ENCODE data around the gene SLC7A10.
"Not testable (repeated sequence)": the region's sequence is repeated elsewhere in the genome, so short reads cannot be mapped to it uniquely, and the experiment has no call there.

The SLC7A10 gene

DNA sequence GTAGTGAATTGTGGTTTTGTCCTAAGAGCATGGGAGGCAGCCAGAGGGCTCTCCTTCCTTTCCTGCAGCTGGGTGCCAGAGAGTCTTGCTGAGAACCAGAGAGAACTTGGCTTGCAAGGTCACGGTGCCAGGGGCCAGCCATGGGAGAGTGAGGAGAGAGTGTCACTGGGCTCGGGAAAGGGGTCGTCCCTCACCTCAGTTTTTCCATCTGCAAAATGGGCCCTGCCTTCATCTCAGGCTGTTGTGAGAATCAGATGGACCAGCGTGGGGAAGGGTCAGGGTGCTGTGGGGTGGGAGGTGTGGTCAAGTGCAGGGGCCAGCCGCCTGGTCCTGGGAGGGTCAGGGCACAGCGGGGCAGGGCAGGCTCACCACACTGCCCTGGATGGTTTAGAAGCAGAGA lies 24.2 kb downstream of the SLC7A10 start:
- DNase-seq: no peak

- no peak for DNase-seq
Observed at GRCh38 chr19:33199441-33200265, 26.0 kb downstream of the SLC7A10 start.

- no peak for DNase-seq
Observed at GRCh38 chr19:33198169-33198568, 27.5 kb downstream of the SLC7A10 start.

DNA sequence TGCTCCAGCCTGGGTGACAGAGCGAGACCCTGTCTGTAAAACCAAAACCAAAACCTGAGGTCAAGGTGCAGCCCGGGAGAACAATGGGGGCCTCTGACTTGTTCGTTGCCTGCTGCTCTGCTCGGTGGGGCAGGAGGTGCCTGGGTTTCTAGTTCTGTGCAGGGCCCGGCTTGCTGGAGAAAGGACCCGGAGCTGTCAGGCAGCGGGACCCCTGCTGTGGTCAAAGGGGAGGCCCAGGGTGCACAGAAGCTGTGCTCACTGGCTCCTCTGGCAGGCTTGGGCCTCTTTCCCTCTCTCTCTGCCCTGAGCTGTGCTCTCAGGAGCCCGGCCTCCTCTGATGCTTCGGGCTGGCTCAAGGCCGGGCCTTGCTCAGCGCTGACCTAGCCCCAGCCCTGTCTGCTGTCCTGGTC lies 28.1 kb downstream of the SLC7A10 start:
- no peak for DNase-seq

GRCh38 chr19:33196446-33197193 lies 29.0 kb downstream of the SLC7A10 start:
- DNase-seq: no peak

GRCh38 chr19:33195645-33196347 lies 29.9 kb downstream of the SLC7A10 start:
- DNase-seq: no peak

DNA sequence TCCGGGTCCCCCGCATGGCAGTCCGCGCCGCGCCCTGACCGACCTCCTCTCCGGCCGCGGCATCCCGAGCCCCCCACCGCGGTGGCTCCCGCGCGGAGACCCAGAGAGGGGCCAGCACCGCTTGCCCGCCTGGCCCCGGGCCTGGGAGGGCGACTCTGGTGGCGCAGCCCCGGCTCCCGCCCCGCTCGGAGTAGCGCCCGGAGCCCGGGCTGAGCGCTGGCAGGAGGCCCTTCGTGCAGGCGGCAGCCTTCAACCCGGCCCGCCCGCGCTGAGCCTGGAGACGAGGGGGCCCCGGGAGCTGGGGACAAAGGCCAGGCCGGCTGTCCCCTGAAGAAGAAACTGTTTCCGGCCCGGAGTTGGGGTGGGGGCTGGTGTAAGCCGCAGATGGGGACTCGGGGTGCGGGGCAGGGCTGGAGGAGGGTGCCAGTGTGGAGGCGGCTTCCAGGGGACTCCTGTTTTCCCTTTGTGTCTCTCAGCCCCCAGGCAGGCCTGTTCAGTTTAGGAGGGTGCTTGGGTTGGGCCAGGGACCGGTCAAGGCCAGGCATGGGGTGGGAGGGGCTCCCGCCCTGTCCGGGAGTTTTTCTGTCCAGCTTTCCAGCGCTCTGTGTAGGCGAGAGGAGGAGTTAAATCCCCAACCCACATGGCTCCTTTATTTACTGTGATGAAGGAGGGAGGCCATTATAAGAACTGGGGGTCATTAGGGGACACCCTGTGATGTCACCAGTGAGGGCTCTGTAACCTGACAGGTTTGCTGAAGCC lies 30.6 kb downstream of the SLC7A10 start:
- DNase-seq: no peak

DNA sequence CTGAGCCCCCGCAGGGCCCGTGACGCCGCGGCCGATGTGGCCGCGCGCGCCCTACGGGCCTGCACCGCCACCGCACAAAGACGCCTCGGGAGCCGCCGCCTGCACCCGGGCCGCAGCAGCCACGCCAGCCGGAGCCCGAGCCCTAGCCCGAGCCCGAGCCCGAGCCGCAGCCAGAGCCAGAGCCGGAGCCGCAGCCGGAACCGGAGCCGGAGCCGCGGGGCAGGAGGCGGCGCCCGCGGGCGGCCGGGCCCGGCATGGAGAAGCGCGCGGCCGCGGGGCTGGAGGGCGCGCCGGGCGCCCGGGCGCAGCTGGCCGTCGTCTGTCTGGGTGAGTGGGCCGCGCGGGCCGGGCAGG lies 31.1 kb downstream of the SLC7A10 start:
- no peak for DNase-seq

DNA sequence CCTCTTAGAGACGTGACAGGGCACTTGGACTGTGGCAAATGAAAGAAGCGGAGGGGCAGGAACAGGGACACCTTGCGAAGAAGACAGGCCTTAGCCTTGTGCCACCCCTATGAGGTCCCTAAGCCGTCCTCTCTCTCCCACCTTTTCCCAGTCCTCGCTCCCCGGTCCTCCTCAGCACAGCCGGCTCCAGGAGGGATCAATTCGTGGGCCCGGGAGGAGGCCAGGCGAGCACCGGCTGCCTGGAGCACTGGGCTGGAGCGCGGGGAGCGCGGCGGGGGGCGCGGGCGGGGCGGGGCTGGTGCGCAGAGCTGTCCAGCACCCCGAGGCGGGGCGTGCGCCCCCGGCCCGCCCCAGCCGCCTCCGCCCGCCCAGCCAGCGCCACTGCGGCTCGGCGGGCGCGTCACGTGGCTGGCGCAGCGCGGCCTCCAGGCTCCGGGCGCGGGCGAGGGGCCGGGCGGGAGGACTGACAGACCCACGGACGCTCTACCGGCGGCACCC lies 31.7 kb downstream of the SLC7A10 start, which contains the start of gene LRP3:
Gene LRP3, plus strand, starts transcription at position 466 of the 498 bp plus-strand sequence. CDS start 456 bp downstream, outside the sequence.
- no peak for DNase-seq

- DNase-seq: no peak
Observed at GRCh38 chr19:33193269-33193864, 32.3 kb downstream of the SLC7A10 start.

DNA sequence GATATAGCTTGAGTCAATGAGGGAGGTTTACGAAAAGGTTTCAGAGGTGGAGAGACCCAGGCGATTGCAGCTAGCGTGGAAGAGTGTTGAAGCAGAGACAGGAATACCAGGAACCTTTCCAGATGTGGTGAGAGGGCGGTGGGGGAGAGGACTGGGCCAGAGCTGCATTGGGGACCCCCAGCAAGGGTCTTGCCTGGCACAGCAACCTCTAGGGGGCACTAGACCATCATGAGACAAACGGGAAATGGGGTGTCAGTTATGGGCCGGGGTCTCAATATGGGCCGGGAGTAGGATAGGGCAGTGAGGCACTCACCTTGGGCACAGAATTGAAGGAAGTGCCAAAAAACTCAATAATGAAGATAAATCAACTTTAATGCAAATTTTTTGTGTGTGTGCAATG lies 33.6 kb downstream of the SLC7A10 start:
- DNase-seq: no peak

GRCh38 chr19:33191501-33191900 lies 34.1 kb downstream of the SLC7A10 start:
- no peak for DNase-seq

DNA sequence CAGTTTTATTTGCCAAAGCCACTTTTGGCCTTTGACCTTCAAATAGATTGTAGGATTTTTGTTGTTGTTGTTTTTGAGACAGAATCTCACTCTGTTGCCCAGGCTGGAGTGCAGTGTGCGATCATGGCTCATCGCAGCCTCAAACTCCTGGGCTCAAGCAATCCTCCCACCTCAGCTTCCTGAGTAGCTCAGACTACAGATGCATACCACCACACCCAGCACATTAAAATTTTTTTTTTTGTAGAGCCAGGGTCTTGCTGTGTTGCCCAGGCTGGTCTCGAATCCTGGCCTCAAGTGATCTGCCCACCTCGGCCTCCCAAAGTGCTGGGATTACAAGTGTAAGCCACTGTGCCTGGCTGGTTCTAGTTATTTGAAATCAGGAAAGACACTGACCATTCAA lies 34.6 kb downstream of the SLC7A10 start:
- not testable (repeated sequence) for DNase-seq

DNA sequence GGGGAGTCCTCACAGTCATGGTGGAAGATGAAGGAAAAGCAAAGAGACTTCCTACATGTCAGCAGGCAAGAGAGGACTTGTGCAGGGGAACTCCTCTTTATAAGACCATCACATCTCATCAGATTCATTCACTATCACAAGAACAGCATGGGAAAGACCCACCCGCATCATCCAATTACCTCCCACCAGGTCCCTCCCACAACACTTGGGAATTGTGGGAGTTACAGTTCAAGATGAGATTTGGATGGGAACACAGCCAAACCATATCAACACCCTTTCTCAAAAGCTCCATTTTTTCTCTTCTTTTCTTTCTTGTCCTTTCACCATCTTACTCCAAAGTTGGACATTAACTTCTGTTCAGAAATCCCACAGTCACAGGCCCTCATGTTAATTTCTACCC lies 36.2 kb downstream of the SLC7A10 start:
- no peak for DNase-seq

GRCh38 chr19:33187183-33187540 lies 38.5 kb downstream of the SLC7A10 start:
- no peak for DNase-seq

- no peak for DNase-seq
Observed at GRCh38 chr19:33186431-33187182, 39.0 kb downstream of the SLC7A10 start.

- DNase-seq: peak; percentile 84 to 86
Observed at GRCh38 chr19:33177417-33177979, 48.2 kb downstream of the SLC7A10 start.

DNA sequence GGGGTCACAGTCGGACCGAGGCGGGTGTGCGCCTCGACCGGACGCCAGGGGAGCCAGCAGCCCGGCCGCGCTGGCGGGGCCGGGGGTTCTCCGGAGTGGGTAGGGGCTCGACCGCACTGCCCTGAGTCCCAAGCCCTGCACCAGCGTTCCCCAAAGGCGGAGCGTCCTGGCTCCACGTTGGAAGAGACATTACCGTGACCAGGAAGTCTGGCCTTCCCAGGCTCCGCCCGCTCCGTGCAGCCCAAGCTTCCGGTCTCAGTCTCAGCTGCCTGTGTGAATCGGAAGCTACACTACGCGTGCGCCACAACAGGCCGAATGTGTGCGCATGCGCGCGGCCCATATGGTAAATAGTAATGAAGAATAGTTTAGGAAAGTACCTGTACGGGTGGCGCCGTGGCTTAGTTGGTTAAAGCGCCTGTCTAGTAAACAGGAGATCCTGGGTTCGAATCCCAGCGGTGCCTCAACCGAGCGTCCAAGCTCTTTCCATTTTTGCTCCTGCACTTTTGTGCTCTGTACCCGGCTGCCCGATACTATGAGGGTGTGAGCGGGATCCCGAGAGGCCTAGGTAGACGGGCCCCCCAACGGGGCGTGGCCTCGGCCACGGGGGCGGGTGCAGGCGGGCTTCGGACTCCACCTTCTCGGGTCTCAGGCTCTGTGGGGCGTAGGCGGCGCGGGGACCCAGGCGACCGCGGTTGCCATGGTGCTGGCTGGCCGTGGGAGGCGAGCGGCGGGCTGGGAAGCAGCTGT lies 48.8 kb downstream of the SLC7A10 start:
- DNase-seq: peak; percentile 97 to 99

GRCh38 chr19:33175886-33176669 lies 49.6 kb downstream of the SLC7A10 start:
- peak; percentile 15 to 23 for DNase-seq
